HCT116 (cell line): ENCODE measurements around the gene MAPKAP1. TPM values are rescaled to one million over a fixed set of nuclear protein-coding genes. Genes with fewer than 3 reads are reported as not detected.
A peak's percentile ranks its signal among the peaks of the same experiment; 100 is the strongest.

Experiments
- ATAC-seq: fragments of 200-7000 bp; cut with Tn5 transposase; 2 replicates; pipeline ENCODE4 v1.9.1; 2020; ENCODE audit warnings: mild to moderate bottlenecking, moderate library complexity
- BruUV-seq: library from RNA; stranded (reverse); fragments of 400-500 nt; replicated peaks from 2 replicates; lab custom pipeline; 2021; lab: Mats Ljungman, UMichigan
- CTCF ChIA-PET: fragments of 300-600 bp; sonication (Branson Sonifier 250); formaldehyde crosslinking; loops from one replicate; lab custom pipeline; 2021; ENCODE audit warnings: antibody characterized with exemption; lab: Charles Lee
- POLR2A ChIA-PET: fragments of 300-600, 350-600 bp; sonication (Branson Sonifier 250); formaldehyde crosslinking; loops from one replicate; lab custom pipeline; 2021; ENCODE audit warnings: antibody characterized with exemption; lab: Charles Lee
- RAD21 ChIA-PET, 2 experiments: fragments of 300-600 bp; sonication (Branson Sonifier 250); formaldehyde crosslinking; loops; one replicate each; lab custom pipeline; 2023; ENCODE audit warnings: low total read pairs in 2 of 2; ENCODE audit not compliant: uncharacterized antibody in 2 of 2, unreplicated experiment in 2 of 2, low non-redundant PET in 1 of 2; lab: Charles Lee
- DNase-seq: peaks from one replicate; pipeline ENCODE4 v3.0.0-alpha.2; 2010; ENCODE audit warnings: low read depth, low spot score
- H2AFZ ChIP-seq: fragments of 200-600 bp; shearing (Covaris generic), sonication (generic); 2 replicates; pipeline ENCODE4 v1.6.1; 2017; ENCODE audit warnings: low read depth, mixed run types, mixed read lengths, antibody characterized with exemption, low read length; ENCODE audit not compliant: poor library complexity, severe bottlenecking
- H3K27ac ChIP-seq: 2 replicates; pipeline ENCODE4 v1.5.1; 2012; ENCODE audit warnings: low read depth, low read length
- H3K27me3 ChIP-seq: fragments of 200-600 bp; sonication (generic); 2 replicates; pipeline ENCODE4 v1.6.1; 2016; ENCODE audit warnings: mixed run types, low read length, mixed read lengths; ENCODE audit not compliant: insufficient read depth
- H3K36me3 ChIP-seq, 2 experiments: fragments of 200-500 bp in 1 of 2; fragments of 200-600 bp in 1 of 2; sonication (Bioruptor generic) in 1 of 2; sonication (generic) in 1 of 2; 2 replicates each; pipeline versions ENCODE4 v1.5.1 to v1.6.1; 2014 to 2016; ENCODE audit warnings: low read length in 2 of 2, inconsistent platforms in 1 of 2, mixed read lengths in 1 of 2, mixed run types in 1 of 2; ENCODE audit not compliant: insufficient read depth in 2 of 2, control insufficient read depth in 1 of 2
- H3K4me1 ChIP-seq, 2 experiments: fragments of 200-600 bp in 1 of 2; sonication (generic) in 1 of 2; 2 replicates each; pipeline versions ENCODE4 v1.5.1 to v1.6.1; 2012 to 2017; ENCODE audit warnings: low read length in 2 of 2, inconsistent platforms in 1 of 2, mild to moderate bottlenecking in 1 of 2, mixed read lengths in 1 of 2, mixed run types in 1 of 2, moderate library complexity in 1 of 2; ENCODE audit not compliant: insufficient read depth in 2 of 2, control insufficient read depth in 1 of 2
- H3K4me2 ChIP-seq: fragments of 200-600 bp; sonication (generic); 2 replicates; pipeline ENCODE4 v1.6.1; 2017; ENCODE audit warnings: mixed run types, low read length, mixed read lengths
- H3K4me3 ChIP-seq, 2 experiments: fragments of 200-600 bp in 1 of 2; sonication (generic) in 1 of 2; replicated peaks in 1 of 2; 2 replicates each; pipeline ENCODE4 v1.5.1; 2011 to 2016; ENCODE audit warnings: low read length in 2 of 2, control low read depth in 1 of 2, low read depth in 1 of 2, mild to moderate bottlenecking in 1 of 2, mixed read lengths in 1 of 2, mixed run types in 1 of 2
- H3K79me2 ChIP-seq: fragments of 200-600 bp; sonication (generic); 2 replicates; pipeline ENCODE4 v1.6.1; 2017; ENCODE audit warnings: mild to moderate bottlenecking, mixed run types, low read length, moderate library complexity, mixed read lengths; ENCODE audit not compliant: insufficient read depth
- H3K9ac ChIP-seq: fragments of 200-600 bp; sonication (generic); 2 replicates; pipeline ENCODE4 v1.6.1; 2016; ENCODE audit warnings: low read length, mixed read lengths
- H3K9me2 ChIP-seq: fragments of 200-600 bp; sonication (generic), shearing (Covaris generic); 2 replicates; pipeline ENCODE4 v1.6.1; 2017; ENCODE audit warnings: mixed run types, mild to moderate bottlenecking, moderate library complexity; ENCODE audit not compliant: insufficient read depth
- H3K9me3 ChIP-seq, 2 experiments: fragments of 200-500 bp in 1 of 2; fragments of 200-600 bp in 1 of 2; sonication (Bioruptor generic) in 1 of 2; sonication (generic) in 1 of 2; 2 replicates each; pipeline ENCODE4 v1.6.1; 2014 to 2017; ENCODE audit warnings: low read length in 2 of 2, mixed read lengths in 2 of 2, inconsistent platforms in 1 of 2, low read depth in 1 of 2, mild to moderate bottlenecking in 1 of 2, mixed run types in 1 of 2, moderate library complexity in 1 of 2; ENCODE audit not compliant: control insufficient read depth in 1 of 2, insufficient read depth in 1 of 2
- H4K20me1 ChIP-seq: fragments of 200-600 bp; sonication (generic), shearing (Covaris generic); 2 replicates; pipeline ENCODE4 v1.6.1; 2017; ENCODE audit warnings: mixed run types, mild to moderate bottlenecking, moderate library complexity; ENCODE audit not compliant: insufficient read depth
- CBX3 ChIP-seq: IDR thresholded peaks from 2 replicates; pipeline ENCODE4 v1.6.1; 2012; ENCODE audit warnings: low read depth
- EGR1 ChIP-seq: IDR thresholded peaks from 2 replicates; pipeline ENCODE4 v1.6.1; 2012; ENCODE audit warnings: low read depth
- ELF1 ChIP-seq: IDR thresholded peaks from 2 replicates; pipeline ENCODE4 v1.6.1; 2012; ENCODE audit warnings: low read depth, borderline replicate concordance
- FOSL1 ChIP-seq: IDR thresholded peaks from 2 replicates; pipeline ENCODE4 v1.6.1; 2012; ENCODE audit warnings: low read depth
- JUND ChIP-seq: IDR thresholded peaks from 2 replicates; pipeline ENCODE4 v1.6.1; 2012
- MAX ChIP-seq: IDR thresholded peaks from 2 replicates; pipeline ENCODE4 v1.6.1; 2012
- POLR2A ChIP-seq: IDR thresholded peaks from 2 replicates; pipeline ENCODE4 v1.7.0; 2011; ENCODE audit warnings: borderline replicate concordance; ENCODE audit not compliant: insufficient read depth, insufficient read length; ENCODE audit errors: extremely low read depth
- RAD21 ChIP-seq: IDR thresholded peaks from 2 replicates; pipeline ENCODE4 v1.6.1; 2012; ENCODE audit warnings: low read depth, mild to moderate bottlenecking
- SIN3A ChIP-seq: IDR thresholded peaks from 2 replicates; pipeline ENCODE4 v1.6.1; 2012; ENCODE audit warnings: low read depth
- SRF ChIP-seq: IDR thresholded peaks from 2 replicates; pipeline ENCODE4 v1.6.1; 2012; ENCODE audit warnings: low read depth
- ZBTB33 ChIP-seq: IDR thresholded peaks from 2 replicates; pipeline ENCODE4 v1.6.1; 2011; ENCODE audit warnings: mild to moderate bottlenecking, low read length, moderate library complexity; ENCODE audit not compliant: insufficient replicate concordance; ENCODE audit errors: extremely low read depth
- ZFX ChIP-seq: fragments of 450-650 bp; IDR thresholded peaks from 2 replicates; pipeline ENCODE4 v1.6.1; 2017
- intact Hi-C: fragments of 100-400 bp; cut with micrococcal nuclease; formaldehyde crosslinking; loops from 2 replicates; pipeline ENCODE4 v1.10.0; 2022
- total RNA-seq: library from RNA; stranded (reverse); gene quantifications from one replicate; pipeline ENCODE4 v1.2.1, GENCODE V29; 2021; ENCODE audit not compliant: unreplicated experiment

Gene MAPKAP1
- total RNA-seq, 1 experiment from 2014 or later, result 72.5 TPM

- no peak for TF ChIP-seq CBX3
- no peak for TF ChIP-seq JUND
- TF ChIP-seq RAD21, result no peak
- no peak for TF ChIP-seq ZFX
- TF ChIP-seq SIN3A, result no peak
- TF ChIP-seq FOSL1, result no peak
- no peak for TF ChIP-seq ELF1
- TF ChIP-seq POLR2A, result no peak
- TF ChIP-seq SRF, result no peak
- TF ChIP-seq MAX, result no peak
Measured at GRCh38 chr9:125747765-125748445, 40.9 kb upstream of the MAPKAP1 start (continued).

GRCh38 chr9:125747053-125747764 is 40.2 kb upstream of the MAPKAP1 start, which contains the start of gene PBX3:
Gene PBX3, plus strand, starts transcription at chr9:125747373.
- 0 out of 2 replicates have a peak, but pooled peaks have one; percentile 29 for TF ChIP-seq MAX
- TF ChIP-seq EGR1, result peak; percentile 59; the same call in 1 of the 2 replicates
- TF ChIP-seq CBX3, result no peak
- TF ChIP-seq ZBTB33, result no peak
- peak within 1 kb of the TSS; percentile 62 for H3K9ac ChIP-seq
- H3K79me2 ChIP-seq, result no peaks in the 10 kb centered on the region
- H3K9me3 ChIP-seq, result no peaks in the 10 kb centered on the region
- H3K9me2 ChIP-seq, result no peaks in the 10 kb centered on the region
- ChIA-PET POLR2A (no interaction called here), RAD21 (no interaction called here), CTCF (no interaction called here)
- DNase-seq (no peak), ATAC-seq (peak; percentile 0)
- peak within 1 kb of the TSS; percentile 97 for H3K4me2 ChIP-seq
- intact Hi-C loops, result loop anchor here (5.0 to 10.0 kb wide), 2 partner anchors 340 to 478 kb away; no protein-coding TSS in a partner anchor
- H3K4me1 ChIP-seq, result peaks cover 3 to 26% of the 10 kb centered on the region in 2 experiments; a peak in 3 of 4 replicates
- no TSS peak for BruUV-seq
- no peaks in the 10 kb centered on the region for H3K36me3 ChIP-seq
- H4K20me1 ChIP-seq, result no peaks in the 10 kb centered on the region
- H2AFZ ChIP-seq, result no peak within 1 kb of the TSS
- peak within 1 kb of the TSS; percentile 69 for H3K27ac ChIP-seq
- peak within 1 kb of the TSS; percentile 56 to 77 for H3K4me3 ChIP-seq
- H3K27me3 ChIP-seq, result no peaks in the 10 kb centered on the region
